GOT3 (cell line): ENCODE results near the gene CCT4.
"Not testable (repeated sequence)": the region's sequence is repeated elsewhere in the genome, so short reads cannot be mapped to it uniquely, and the experiment has no call there.

ENCODE experiments used
- DNase-seq: peaks from one replicate; lab custom pipeline; 2025; ENCODE audit warnings: mixed read lengths; lab: John Stamatoyannopoulos, UW

The CCT4 gene, protein sequence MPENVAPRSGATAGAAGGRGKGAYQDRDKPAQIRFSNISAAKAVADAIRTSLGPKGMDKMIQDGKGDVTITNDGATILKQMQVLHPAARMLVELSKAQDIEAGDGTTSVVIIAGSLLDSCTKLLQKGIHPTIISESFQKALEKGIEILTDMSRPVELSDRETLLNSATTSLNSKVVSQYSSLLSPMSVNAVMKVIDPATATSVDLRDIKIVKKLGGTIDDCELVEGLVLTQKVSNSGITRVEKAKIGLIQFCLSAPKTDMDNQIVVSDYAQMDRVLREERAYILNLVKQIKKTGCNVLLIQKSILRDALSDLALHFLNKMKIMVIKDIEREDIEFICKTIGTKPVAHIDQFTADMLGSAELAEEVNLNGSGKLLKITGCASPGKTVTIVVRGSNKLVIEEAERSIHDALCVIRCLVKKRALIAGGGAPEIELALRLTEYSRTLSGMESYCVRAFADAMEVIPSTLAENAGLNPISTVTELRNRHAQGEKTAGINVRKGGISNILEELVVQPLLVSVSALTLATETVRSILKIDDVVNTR

DNA sequence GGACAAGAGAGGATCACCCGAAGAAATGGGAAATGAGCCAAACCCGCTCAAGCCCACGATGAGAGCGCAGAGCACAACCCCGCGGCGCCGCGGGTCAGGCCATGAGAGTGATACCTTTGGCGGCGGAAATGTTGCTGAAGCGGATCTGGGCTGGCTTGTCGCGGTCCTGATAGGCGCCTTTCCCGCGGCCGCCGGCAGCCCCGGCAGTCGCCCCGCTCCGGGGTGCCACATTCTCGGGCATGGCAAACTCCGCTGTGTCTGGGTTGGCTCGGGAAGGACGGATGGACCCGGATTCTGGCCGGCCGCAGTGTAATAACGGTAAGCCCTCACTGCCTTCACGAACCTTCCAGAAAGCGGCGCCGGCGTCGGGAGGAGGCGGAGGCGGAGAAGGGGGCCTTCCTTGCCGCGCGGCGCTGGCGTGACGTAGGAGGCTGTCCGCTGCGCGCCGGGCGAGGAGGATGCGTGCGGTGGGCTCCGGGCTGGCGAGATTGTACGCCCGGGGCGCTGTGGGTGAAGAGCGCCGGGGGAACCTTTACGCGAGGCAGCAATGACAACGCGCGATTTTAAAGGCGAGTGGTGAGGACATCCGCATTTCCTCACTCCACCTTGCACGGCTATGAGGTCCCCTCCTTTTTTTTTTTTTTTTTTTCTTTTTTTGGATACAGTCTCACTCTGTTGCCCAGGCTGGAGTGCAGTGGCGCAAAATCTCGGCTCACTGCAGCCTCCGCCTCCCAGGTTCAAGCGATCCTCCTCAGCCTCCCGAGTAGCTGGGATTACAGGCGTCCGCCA, at the start of gene CCT4:
CCT4 (minus strand) TSS at position 390 of the 789 bp plus-strand sequence; CDS start at position 241, 149 bp downstream.
- DNase-seq: peak; percentile 73

DNA sequence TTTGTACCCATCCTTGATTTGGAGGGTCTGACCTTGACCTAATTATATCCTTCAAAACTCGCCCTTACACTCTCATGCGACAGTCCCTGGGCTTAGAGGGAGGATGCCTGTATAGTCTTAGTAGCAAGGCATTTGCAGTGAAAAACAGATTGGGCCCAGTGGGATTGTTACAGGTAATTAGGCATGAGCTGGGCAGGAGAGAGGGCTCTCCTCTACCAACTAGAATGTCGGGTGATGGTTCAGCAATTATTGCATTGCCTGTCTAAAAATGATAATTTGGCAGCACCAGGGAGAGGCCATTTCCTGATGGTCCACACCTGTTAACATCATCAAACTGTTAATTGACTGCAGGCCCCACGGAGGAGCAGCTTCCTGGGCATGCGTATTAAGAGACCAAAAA, 49.4 kb upstream of the CCT4 start:
- DNase-seq: no peak

DNA sequence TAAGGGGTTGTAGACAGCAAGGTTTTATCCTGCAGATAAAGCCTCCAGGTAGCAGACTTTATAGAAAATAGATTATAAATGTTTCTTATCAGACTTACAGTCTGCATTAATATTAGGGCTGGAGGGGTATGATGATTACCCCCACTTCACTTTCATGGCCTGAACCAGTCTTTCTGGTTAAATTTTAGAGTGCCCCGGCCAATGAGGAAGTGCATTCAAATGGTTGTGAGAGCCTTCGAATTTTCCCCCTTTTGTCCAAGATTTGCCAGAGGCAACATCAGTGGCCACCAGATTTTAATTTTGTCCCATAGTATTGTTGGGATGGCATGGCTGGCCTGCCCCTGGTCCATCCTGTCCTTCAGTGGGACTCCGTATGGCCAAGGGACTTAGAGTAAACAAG, 48.6 kb upstream of the CCT4 start:
- DNase-seq: no peak

DNA sequence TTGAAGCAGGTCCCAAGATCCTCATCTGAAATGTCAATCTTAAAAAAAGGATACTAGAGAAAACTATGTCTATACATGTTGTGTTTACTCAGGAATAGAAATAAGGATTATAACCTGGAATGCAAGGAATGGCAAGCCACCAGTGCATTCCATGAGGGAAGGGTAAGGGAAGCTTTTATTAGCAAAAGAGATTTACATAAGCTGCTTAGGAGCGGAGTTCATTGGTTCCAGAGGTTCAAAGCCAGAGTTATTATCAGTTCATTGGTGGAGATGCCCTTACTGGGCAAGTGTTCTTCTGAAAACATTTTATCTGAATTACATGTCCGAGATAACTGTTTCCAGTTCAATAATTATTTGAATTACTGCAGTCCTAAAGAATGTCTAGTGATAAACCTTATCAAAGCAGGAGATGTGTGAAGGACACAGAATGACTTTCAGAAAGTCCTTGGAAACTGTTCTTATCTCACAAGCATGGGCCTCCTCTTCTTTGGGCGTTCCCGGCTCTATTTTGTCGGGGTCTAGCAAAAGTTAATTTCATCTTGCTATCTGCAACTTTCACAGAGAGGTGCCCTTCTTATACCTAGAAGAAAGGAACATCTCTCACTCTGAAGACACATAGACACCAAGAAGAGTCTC, 40.5 kb upstream of the CCT4 start:
- no peak for DNase-seq

DNA sequence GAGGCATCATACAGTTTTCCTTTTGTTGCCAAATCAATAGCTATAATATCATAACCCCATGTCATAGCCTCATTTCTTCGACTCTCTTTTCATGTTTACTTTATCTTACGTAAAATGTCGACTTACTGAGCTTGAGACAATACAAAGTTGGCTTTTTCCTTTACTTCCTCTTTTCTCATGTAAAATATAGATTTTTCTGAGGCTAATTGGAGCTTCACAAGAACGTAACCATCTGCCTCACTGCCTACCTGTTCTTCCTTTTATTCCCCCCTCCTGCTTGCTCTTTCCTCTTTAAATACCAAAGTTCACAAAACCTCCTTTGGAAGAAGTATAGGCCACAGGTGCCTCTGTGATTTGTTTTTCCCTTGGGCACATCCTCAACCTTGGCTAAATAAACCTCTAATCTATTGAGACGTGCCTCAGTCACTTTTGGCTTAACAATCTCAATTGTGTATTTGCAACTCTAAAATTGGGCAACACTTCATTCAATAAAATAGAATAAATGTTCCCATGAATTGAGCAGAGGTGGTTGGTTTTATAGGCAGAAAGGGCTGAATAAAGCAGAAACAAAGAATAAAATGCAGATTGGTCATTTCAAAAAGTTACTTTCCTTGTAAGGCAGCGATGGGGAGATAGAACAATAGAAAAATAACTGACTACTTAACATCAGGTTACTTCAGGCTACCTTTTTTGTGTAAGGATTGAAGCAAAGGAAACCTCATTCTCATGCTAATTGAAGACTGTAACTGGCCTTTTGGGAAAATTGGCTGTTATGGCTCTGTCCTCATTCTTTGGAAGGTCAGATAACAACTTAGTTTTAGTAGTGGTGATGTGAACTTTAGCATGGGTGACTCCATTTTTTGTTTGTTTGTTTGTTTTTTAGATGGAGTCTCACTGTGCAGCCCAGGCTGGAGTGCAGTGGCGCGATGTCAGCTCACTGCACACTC, 38.3 kb upstream of the CCT4 start:
- DNase-seq: no peak

DNA sequence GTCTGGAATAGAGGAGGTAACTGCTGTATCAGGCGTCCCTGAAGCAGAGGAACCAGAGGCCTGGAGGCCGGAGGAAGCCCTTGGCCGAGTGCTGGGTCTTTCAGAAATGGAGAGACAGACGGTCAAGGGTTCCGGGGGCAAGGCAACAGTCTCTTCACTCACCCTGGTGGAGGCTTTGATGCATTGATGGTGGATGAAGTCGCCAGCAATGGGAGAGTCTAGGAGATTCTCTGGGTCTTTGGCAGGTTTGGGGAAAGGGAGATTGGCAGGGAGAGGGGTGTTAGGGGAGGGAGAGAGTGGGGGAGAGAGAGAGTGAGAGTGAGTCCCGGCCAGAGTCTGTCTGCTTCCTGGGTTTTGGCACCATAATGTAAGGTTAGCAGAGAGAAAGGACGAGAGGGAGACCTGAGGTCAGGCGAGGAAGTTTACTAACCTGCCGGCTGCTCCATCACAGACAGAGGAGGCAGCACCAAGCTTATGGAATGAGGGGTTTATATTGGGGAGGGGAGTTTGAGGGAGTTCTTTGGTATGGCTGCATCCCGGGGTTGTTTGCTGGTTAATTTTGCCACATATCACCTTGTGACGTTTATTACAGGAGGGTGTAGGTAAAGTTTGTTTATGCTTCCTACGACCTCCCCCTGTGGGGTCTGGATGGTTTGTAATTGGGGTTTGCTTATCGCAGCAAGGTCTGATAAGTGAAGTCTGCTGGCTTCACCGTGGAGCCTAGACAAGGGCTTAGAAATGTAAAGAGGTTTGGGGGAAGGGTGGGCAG, 36.6 kb upstream of the CCT4 start:
- DNase-seq: no peak

DNA sequence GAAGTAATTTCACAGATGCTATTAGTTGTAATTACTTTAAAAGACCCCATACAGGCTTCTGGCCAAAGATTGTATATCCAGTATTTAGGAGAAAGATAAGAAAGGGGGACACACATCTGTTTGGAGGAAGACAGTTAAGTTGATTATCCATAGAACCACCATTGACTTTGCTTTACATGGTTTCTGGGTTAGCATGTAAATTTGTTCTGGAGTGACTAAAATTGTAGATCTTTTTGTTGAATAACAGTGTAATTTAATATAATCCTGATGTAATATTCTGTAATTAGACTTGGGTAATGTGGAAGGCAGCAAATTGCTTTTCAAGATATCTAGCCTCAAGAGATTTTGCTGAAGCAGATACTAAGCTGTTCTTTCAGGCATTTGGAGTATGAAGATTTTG, 34.3 kb upstream of the CCT4 start:
- no peak for DNase-seq

DNA sequence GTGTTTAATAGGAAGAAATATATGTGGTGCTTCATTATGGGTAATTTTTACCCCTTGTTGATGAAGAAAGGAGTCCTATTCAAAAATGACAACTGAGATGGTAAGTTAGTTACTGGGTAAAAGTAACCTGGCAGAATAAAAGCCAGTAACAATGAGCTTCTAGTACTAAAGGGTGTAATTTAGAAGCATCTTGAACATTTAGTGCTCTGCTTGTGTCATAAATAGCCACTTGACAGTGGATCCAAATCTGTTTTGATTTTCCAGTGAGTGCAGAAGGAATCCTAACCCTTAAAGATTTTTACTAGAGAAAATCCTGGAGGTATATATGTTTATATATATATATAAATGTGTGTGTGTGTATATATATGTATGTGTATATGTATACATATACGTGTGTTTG, 32.1 kb upstream of the CCT4 start:
- DNase-seq: no peak

DNA sequence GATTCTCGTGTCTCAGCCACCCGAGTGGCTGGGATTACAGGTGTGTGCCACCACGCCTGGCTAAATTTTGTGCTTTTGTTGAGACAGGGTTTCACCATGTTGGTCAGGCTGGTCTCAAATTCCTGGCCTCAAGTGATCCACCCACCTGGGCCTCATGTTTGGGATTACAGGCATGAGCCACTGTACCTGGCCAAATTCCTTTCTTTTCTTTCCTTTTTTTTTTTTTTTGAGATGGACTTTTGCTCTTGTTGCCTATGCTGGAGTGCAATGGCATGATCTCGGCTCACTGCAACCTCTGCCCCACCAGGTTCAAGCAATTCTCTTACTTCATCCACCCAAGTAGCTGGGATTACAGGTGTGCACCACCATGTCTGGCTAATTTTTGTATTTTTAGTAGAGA, 26.3 kb upstream of the CCT4 start:
- not testable (repeated sequence) for DNase-seq

DNA sequence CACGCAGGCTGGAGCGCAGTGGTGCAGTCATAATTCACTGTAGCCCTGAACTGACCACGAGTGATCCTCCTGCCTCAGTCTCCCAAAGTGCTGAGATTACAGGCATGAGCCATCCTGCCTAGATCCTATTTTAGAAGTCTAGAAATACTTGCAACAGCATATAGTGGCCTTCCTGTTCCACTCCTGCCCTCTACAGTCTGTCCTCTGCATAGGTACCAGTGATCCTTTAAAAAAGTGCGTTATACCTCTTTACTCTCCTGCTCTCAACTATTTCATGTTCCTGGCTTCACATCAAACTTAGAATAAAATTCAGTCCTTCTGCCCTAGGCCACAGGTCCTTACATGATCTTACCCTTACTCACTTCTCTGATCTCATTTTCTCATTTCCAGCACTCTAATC, 23.1 kb upstream of the CCT4 start:
- DNase-seq: no peak

DNA sequence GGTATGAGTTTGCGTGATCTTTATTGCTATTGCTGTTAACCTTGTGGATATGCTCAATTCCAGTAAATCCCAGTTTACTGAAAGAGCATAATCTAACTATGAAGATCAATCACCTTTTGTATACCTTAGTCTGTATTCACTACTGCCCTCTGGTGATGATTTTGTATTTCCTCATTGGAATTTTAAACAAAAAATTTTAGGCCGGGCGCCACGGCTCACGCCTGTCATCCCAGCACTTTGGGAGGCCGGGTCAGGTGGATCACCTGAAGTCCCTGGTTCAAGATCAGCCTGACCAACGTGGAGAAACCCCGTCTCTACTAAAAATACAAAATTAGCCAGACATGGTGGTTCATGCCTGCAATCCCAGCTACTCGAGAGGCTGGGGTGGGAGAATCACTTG, 22.1 kb upstream of the CCT4 start:
- DNase-seq: no peak

DNA sequence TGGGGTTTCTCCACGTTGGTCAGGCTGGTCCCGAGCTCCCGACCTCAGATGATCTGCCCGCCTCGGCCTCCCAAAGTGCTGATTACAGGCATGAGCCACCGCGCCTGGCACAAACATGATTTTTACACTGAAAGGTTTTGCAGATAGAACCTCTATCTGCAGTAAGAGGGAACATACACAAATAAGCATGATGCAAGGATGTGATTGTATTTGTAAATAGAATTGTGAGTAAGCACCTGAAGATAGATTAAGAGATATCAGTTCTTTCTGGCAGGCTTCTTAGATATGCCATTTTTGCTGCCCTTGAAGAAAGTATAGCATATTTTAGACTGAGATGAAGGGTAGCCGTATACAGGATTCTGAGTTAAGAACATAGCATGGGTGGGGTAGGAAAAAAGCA, 20.7 kb upstream of the CCT4 start:
- DNase-seq: no peak

DNA sequence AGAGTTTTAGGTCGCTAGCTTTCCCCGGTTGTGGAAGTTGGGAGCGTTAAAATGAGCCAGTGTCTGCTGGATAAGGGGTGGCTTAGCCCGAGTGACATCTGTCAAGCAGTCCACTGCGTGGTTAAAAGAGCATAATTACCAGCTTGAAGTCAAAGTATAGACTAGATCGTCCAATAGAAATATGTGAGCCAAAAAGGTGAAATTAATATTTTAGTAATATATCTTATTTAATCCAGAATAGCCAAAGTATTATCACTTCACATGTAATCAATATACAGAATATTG, 17.7 kb upstream of the CCT4 start:
- DNase-seq: no peak

DNA sequence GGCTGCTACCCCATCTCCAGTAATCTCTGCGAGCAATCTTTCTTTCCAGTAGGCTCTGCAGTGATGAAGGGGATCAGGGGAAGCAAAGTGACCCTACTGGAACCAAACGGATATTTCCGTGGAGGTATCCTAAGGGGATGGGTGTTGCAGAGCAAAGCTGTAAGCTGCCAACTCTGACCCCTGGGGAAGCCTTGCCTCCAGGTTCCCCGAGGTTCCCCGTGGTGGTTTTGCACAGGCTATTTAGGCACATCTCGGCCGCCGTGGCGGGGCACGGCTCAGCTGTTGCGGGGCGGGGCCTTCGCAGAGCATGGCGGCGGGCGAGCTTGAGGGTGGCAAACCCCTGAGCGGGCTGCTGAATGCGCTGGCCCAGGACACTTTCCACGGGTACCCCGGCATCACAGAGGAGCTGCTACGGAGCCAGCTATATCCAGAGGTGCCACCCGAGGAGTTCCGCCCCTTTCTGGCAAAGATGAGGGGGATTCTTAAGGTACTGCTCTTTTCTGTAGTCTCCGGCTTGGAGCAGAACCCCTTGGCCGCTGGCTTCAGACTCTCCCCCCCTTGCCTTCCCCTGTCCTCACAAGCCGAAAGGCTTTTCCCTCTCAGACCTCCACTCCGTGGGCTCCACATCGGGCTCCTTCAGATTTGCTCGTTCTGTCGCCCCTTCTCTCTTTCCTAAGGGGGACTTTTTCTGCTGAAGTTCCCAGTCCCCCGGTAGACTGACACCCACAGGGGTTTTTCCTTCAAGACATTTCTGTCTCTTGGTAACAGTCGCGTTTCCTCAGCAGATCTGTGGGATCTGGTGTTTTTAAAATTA, 17.1 kb upstream of the CCT4 start, which contains the start of gene COMMD1:
COMMD1 (plus strand) TSS at position 303 of the 814 bp plus-strand sequence; CDS start at position 308, 5 bp downstream.
- DNase-seq: peak; percentile 17

DNA sequence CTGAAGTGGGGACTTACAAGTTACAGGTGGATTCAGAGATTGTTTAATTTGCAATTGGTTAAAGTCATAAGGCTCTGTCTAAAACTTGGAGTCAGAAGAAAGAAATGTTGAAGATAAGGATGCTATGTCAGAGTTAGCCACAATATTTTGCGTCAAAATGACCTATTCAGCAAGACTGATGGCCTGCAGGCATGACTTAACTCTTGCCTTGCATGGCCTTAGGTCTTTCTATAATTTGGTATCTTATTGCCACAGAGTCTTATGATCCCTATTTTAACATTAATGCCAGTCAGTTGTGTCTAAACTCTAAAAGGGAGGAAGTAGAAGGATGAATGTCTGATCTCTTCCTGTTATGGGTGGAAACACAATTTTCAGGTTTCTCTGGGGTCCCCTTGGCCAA, 11.8 kb upstream of the CCT4 start:
- DNase-seq: no peak

DNA sequence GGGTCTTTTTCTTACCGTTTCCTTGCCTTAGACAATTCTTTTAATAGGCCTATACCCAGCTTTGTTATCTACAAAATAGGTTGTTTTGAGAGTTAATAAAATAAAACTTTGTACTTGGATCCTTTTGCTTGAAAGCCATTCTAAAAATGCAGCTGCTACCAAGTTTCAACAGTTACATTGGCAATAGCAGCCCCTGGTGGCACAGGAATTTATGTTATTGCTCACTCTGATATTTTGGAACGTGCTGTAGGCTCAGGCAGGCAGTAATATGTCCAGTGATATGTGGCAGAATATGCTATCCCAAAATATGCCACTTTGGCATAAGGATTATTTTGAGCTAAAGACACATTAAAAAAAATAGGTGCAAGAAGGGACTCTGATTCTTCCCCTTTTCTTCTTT, 10.4 kb upstream of the CCT4 start:
- no peak for DNase-seq

DNA sequence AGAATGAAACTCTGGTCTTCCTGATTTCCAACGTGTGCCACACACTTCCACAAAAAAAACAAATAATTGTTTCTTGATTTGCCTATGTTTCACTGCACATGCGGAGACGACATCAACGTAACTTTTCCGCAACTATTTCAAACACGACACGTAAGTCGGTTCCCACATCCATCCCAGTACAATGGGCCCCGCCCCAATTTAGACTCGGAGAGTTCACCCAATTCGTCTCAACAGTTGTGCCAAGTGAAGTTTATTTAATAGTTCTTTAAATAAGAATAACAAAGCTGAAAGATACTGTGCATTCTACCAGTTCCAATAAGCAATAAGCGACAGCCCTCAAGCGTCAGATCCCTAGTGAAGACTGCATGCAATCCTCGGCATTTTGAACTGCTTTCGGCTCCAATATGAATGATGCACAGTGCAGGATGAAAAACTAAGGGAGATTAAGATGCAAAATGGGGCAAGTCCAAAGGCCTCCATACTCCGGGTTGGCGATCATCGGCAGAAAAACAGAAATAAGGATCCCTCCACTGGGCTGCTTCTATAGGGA, 664 bp downstream of the CCT4 start:
- DNase-seq: no peak

DNA sequence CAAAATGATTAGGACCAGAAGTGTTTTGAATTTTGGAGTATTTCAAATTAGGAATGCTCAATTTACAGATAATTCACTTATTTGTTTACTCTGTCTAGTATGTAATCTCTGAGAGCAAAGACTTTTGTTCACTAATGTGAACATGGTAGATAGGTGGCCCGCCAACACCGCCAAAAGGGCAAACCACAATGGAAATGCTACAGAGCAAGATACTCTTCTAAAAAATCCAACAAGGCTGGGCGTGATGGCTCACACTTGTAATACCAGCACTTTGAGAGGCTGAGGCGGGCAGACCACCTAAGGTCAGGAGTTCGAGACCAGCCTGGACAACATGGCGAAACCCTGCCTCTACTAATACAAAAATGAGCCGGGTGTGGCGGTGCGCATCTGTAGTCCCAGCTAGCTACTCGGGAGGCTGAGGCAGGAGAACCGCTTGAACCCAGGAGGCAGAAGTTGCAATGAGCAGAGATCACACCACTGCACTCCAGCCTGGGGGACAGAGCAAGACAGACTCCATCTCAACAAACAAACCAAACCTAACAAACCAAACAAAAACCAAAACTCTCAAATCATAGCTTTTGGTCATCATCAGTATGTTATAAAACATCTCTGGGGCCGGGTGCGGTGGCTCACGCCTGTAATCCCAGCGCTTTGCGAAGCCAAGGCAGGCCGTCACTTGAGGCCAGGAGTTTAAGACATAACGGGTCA, 2.4 kb downstream of the CCT4 start:
- no peak for DNase-seq

DNA sequence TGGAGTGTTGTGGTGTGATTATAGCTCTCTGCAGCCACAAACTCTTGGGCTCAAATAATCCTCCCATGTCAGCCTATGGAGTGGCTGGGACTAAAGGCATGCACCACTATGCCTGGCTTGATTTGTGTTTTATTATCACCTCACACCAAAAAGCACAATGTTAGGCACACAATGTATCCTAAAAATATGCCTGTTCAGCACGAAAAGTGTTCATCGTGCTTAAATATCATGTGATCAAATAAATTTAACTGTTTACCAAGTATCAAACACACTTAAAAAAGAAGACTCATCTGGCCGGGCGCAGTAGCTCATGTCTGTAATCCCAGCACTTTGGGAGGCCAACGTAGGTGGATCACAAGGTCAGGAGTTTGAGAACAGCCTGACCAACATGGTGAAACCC, 5.6 kb downstream of the CCT4 start:
- DNase-seq: no peak
